Inflammatory macrophage treated with lipopolysaccharide for 1 hour (primary cell): ENCODE measurements around the gene SST.
"Not testable (repeated sequence)": the region's sequence is repeated elsewhere in the genome, so short reads cannot be mapped to it uniquely, and the experiment has no call there.

Experiments
- DNase-seq, 2 donors: peaks; one replicate each; pipeline ENCODE4 v3.0.0-alpha.2; 2020 to 2022

SST gene

GRCh38 chr3:187681756-187682155 is 11.6 kb upstream of the SST start:
- not testable (repeated sequence) for DNase-seq

- peak; percentile 49 to 87 for DNase-seq
Measured at GRCh38 chr3:187679638-187680396, 9.6 kb upstream of the SST start.

GRCh38 chr3:187678726-187679268 is 8.6 kb upstream of the SST start:
- DNase-seq = peak; percentile 43 to 67

- no peak for DNase-seq
Measured at GRCh38 chr3:187677604-187678003, 7.4 kb upstream of the SST start.

GRCh38 chr3:187673012-187673411 is 2.8 kb upstream of the SST start:
- no peak for DNase-seq

GRCh38 chr3:187667526-187667925 is 2.7 kb downstream of the SST start:
- no peak for DNase-seq

- DNase-seq = no peak
Measured at GRCh38 chr3:187665764-187666402, 4.3 kb downstream of the SST start.

- DNase-seq = no peak
Measured at GRCh38 chr3:187665010-187665409, 5.2 kb downstream of the SST start.

- peak; percentile 1 to 33 for DNase-seq
Measured at GRCh38 chr3:187662848-187663409, 7.3 kb downstream of the SST start.

GRCh38 chr3:187661267-187661666 is 8.9 kb downstream of the SST start:
- DNase-seq = no peak

GRCh38 chr3:187651282-187651681 is 18.9 kb downstream of the SST start:
- DNase-seq = no peak

- DNase-seq = no peak
Measured at GRCh38 chr3:187648177-187648576, 22.0 kb downstream of the SST start.

- no peak for DNase-seq
Measured at GRCh38 chr3:187646906-187647660, 23.1 kb downstream of the SST start.

- not testable (repeated sequence) for DNase-seq
Measured at GRCh38 chr3:187645379-187645778, 24.8 kb downstream of the SST start.

GRCh38 chr3:187642861-187643260 is 27.3 kb downstream of the SST start:
- no peak for DNase-seq

- no peak for DNase-seq
Measured at GRCh38 chr3:187641320-187642016, 28.7 kb downstream of the SST start.

- DNase-seq = no peak
Measured at GRCh38 chr3:187640569-187641059, 29.6 kb downstream of the SST start.

GRCh38 chr3:187639927-187640568 is 30.1 kb downstream of the SST start:
- no peak for DNase-seq

GRCh38 chr3:187636528-187636927 is 33.7 kb downstream of the SST start:
- no peak for DNase-seq

- no peak for DNase-seq
Measured at GRCh38 chr3:187630404-187630803, 39.8 kb downstream of the SST start.

GRCh38 chr3:187629711-187630110 is 40.5 kb downstream of the SST start:
- DNase-seq = no peak

GRCh38 chr3:187628169-187628568 is 42.0 kb downstream of the SST start:
- no peak for DNase-seq
